ENCODE measurements around the gene CHCHD3.
"Not testable (repeated sequence)": the region's sequence is repeated elsewhere in the genome, so short reads cannot be mapped to it uniquely, and the experiment has no call there.

Gene CHCHD3

DNA sequence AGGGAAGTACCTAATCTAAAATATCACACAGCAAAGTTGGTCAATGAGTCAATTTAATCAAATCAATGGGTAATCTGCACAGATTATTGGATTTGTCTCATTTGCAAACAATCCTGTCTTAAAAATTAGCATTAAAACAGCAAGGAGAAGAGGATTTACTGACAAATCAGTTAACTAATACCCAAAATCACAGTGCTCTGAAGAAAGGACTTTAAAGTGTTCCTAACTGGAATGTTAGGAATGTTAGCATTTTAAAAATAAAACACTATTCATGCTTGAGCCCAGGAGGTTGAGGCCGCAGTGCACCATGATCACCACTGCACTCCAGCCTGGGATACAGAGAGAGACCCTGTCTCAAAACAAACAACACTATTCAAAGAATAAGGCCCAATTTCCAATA is 83.1 kb downstream of the CHCHD3 start:
- DNase-seq, result no peak

DNA sequence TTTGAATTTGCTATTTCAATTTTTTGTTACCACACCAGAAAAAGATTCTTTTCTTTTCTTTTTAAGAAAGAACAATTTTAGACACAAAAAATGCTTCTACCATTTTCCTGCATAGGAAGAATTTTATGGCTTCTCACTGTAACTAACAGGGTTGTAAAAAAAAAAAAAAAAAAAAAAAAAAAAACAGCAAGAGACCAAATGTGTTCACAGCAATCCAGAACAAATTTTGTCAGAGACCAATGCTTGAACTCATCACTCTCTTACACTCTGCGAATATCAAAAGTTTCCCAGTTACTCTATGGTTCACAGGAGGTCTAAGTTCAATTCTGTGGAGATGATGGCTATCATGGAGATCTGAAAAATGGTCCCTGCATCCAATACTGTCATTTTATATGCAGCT is 84.4 kb downstream of the CHCHD3 start:
- no peak for DNase-seq

DNA sequence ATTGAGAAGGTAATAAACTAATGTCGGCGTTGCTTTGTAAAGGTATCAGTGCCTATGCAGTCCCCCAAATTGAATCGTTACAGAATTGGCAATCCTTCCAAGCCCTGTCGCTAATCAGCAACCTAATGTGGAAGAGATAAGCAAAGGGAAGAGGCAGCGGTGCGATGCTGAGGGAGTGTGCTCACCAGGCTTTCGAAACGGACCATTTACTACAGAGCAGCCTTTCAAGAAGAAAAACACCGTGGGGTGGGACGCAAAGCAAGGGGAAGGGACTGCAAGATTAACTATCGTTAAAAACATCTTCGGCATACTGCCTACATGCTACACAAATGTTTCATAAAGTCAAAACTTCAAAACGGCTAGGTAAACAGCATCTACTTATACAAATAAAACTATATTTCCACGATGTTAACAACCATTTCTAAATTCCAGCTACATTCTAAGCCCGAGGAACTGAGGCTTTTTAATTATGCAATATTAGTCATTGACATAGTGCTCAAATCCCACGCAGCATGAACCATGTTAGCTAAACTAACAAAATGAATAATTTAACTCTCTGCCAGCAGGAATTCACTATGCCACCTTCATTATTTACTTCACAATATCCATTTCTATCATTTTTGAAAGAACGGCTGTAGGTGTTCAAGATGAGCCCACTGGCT is 85.2 kb downstream of the CHCHD3 start:
- DNase-seq, result no peak

DNA sequence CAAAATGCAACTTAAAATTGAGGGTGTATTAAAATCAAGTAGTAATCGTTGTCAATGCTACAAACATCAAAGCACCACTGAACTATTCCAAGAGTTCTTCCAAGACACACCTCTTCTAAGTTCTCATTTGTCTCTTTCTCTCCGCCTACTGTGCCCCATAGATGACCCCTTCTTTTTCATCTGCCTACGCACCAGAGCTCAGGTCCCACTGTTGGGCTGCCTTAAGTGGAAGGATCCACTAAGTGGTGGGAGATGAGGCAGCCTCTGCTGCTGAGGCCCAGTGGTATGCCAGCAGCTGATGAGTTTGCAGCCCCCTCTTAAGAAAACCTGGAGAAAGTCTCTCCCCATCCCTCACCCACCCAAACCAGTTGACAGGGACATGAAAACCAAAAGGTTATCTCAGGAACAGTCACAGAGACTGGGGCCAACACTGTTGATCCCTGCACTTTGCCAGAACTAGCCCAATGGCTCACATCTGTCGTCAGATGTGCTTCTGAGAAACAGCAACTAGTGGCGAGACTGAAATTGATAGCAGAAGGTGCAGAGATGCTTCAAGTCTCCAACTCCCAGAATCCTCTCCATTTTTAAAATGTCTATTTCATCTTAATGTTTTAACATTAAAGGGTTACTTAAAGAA is 88.4 kb downstream of the CHCHD3 start:
- no peak for DNase-seq

DNA sequence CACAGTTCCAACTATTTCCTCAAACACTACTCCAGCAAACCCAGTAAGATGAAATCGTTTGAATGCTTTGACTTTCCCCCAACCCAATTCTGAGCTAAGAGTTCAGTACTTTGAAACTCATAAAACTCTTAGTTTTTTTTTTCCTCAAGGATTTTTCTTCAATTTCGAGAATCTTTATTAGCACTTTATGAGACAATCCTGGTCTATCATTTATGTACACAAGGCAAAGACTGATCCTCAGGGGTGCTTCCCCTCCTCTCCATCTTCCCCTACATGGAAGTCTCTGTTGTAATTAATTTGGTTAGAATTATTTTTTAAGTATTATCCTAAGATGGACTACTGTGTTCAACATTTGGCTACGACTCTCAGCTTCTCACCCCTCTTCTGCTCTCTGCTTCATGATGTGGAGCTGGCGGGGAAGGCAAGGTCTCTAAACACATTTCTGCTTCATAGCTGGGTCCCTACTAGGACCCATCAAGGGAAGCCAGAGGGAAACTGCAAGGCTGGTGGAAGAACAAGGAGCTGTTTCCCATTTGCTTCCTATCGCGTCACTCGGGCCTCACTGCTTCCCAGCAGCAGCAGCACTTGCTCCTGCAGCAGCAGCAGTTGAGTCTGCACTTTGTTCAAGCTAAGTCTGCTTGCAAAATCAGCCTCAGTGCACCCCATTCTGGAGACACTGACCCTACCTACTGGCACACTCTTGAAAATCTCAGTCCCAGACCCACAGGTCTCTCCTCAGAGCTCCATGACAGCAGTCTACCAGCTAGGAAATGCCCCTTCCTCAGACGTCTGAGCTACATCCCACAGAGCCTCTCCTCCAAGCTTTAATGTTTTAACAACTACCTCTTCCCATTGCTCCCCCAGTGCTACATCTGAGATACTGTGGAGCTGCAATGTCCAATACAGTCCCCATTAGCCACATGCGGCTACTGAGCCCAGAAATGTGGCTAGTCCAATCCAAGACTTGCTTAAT is 90.0 kb downstream of the CHCHD3 start:
- DNase-seq, result no peak

DNA sequence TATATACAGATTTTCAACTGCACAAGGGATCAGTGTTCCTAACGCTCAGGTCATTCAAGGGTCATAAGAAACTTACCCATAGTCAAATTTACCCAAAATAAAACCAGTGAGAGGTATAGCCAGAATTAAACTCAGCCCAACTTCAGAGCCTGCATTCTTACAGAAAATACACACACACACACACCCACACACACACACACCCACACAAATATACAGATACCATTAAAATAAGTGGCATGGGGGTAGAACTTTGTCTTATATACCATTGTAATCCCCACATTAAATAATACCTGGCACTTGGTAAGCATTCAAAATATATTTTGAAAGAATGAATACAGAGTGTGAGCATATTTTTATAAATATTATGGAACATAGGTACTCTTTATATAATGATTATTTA is 93.8 kb downstream of the CHCHD3 start:
- no peak for DNase-seq

DNA sequence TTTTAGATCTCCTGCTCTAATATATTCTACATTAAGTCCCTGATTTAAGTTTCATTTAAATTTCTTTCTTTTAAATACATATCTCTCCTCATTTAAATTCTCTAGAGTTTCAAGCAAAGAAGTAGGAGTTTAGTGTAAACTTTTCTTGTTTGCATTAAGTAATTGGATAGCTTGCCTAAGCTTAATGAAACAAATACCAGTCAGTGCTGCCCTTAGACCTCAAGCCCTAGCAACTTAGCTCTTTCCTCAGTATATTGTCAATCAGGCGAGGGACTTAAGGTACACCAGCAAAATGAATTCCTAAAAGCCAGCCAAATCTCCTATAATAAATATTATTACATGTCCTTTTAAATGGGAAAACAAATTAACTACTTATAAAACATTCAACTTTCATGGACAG is 101.5 kb downstream of the CHCHD3 start:
- no peak for DNase-seq

DNA sequence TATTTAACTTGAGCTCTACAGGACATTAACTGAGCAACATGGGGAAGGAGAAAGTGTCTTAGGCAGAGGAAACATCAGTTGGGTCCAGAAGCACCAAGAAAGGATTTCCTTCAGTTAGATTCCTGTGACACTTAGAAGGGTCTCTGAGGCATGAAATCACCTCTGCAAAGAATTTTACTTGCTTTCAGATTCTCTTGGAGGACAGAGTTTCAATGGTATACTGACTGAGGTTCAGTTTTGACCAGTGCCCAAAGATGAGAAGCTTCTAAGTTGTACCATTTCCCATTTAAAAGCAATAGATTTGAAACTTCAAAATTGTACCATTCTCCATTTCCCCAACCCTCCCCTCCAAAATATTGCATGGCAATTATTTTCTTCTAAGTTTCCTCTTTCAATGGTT is 102.4 kb downstream of the CHCHD3 start:
- DNase-seq, result no peak

DNA sequence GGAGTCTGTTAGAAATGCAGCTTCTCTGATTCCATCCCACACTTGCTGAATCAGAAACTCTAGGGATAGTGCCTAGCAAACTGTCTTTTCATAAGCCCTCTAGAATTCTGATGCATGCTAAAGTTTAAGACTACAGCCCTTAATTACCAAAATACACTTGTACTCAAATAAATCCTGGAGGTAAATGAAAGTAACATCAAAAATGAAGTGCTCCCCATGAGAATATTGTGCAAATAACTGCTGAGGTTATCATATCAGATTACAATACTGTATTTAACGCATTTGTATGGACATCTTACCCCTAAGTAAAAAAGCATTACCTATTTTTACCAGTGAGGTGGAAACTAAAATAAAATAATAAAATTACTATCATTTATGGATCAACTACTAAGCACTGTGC is 104.7 kb downstream of the CHCHD3 start:
- no peak for DNase-seq

DNA sequence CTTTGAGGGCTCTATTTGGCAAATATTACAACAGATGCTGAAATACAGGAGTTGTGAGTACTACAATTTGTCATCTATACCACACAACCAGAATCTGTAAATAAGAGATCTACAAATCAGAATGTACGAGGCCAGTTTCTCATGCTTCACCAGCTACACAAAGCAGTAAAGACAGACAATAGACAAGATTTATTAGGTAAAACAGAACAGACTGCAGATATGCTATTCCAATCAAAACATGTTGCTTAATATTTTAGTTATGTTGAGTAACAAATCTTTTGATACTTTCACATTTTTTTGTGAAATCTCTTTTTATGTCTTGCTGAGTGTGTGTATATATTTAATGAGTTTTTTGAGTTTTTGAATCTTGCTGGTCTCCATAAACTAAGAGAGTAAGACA is 109.1 kb downstream of the CHCHD3 start:
- no peak for DNase-seq

DNA sequence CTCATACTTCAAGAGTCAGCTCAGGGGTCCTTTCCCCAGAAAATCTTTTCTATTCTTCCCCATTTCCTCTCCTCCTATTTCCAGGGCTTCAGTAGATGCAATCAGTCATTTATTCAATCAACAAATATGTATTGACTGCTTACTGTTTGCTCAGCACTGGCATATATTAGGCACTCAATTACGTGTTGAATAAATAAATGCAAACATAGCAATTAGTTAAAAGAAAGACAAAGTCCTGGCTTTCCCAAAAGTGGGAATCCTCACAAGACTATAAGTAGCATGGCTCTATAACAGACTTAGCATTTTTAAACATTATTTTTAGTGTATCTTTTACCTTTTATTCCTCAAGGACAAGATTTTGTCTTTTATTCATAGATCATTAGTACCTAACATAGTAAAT is 111.6 kb downstream of the CHCHD3 start:
- no peak for DNase-seq

DNA sequence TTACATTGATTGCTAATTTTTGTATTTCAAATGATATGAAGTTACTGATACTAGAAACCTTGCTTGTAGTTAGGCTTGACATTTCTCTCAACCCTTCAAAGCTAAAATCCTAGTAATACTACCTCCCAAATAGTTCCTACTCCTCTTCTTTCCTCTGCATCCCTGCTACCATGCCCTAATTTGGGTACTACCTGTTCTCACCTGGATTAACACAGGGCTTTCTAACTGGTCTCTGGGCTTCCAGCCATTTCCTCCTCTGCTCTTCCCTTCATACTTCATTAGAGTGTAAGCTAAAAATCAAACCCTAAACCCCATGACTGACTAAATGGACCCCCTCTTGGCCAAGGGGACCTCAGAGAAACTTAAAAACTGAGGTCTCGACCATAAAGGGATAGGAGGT is 112.4 kb downstream of the CHCHD3 start:
- DNase-seq, result no peak

DNA sequence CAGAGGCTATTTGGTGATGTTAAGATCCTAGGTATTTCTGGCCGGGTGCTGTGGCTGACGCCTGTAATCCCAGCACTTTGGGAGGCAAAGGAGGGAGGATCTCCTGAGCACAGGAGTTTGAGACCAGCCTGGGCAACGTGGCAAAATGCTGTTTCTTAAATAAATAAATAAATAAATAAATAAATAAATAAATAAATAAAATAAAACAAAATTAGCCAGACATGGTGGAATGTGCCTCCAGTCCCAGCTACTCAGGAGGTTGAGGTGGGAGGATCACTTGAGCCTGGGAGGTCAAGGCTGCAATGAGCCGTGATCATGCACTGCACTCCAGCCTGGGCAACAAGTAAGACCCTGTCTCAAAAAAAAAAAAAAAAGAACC is 114.4 kb downstream of the CHCHD3 start:
- DNase-seq, result not testable (repeated sequence)

DNA sequence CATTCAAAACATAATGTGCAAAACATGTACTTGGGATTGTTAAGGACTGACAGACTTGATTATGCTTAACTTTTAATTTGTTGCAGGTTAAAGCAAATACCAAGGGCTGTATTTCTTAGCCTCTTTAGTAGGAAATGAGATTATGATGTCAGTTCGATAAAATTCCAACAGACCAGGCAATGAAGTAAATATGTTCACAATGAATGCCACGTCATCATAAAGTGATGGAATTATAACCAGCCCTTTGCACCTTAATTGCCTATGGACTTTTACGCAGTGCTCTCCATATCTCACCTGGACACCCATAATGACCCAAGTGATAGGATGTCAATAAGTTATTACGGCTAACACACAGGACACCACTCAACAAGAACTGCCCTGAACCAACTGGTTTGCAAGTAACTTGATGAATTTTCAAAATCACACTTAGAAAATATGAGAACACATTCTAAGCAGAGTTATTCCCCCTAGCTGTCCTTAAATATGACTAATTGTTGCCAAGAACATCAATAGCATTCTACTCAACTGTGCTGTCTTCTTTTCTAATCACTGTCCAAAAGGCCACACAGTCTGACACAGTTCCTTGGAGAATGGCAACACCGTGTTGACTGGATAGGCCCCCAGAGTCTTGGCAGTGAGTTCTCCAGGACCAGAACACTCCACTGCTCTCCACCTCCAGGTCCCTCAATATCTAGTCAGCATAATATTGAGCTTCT is 115.0 kb downstream of the CHCHD3 start:
- no peak for DNase-seq

DNA sequence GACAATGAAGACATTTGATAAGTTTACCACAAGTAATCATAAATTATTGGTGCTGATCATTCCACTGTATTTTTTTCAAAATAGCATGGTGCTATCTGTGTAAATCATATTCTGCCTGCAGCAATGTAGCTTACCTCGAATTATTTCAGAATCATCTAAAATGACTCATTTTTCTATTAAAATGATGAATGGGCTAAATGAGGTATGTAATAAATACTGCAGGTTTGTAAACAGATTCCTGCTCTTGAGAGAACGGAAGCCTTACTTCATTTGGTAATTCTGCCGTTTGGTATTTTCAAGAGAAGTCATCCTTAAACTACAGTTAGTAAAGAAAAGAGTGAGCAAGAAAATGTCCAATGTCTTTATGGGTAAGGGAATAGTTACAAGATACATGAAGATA is 115.9 kb downstream of the CHCHD3 start:
- DNase-seq, result no peak

DNA sequence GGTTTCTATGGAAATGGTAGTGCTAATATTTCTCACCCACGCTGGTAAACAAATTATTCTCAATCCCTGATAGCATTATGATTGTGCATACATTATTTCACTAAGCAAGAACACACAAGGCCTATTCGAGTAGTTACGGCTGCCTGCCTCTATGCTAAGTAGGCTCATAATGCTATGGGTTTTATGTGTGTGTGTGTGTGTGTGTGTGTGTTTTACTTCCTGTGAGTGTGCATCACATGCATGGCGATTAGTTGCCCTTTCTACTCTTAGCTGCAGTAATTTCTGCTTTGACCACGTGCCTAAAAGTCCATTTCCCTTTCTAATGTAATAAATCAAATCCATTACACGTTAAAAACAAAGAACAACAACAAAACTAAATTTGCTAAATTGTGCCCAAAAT is 117.0 kb downstream of the CHCHD3 start:
- DNase-seq, result no peak

DNA sequence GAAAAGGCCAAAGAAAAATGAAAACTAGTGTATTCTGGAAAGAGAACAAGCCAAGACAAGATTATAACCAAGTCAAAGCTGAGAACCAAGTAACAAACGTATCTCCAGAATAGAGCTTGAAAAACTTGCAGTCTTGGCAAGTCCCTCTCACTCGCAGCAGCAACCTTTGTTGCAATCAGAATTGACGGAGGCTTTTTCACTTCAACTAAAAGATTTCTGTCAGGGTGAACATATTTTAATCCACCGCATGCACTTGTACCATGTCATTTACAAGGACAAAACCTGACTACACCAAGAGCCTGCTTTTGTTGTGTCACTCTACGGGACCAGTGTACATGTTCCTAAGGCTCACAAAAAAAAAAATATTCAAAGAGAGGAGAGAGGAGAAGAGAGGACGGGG is 122.0 kb downstream of the CHCHD3 start:
- no peak for DNase-seq

DNA sequence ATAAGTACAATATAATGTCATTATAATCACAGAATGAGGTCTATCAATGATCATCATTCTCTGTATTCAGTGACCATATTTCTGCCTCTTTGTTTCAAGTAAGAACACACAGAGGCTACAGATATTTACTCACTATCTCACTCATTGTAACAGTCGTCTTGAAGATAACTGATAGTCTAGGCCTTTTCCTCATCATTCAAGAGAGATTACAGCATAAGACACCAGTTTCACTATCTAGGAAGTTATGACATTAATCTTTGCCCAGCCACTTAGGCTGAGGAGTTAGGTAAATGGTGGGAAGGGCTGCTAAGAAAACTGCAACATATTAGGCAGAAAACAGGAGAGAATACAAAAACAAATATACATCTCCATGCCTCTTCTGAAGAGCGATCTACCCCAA is 125.3 kb downstream of the CHCHD3 start:
- no peak for DNase-seq

DNA sequence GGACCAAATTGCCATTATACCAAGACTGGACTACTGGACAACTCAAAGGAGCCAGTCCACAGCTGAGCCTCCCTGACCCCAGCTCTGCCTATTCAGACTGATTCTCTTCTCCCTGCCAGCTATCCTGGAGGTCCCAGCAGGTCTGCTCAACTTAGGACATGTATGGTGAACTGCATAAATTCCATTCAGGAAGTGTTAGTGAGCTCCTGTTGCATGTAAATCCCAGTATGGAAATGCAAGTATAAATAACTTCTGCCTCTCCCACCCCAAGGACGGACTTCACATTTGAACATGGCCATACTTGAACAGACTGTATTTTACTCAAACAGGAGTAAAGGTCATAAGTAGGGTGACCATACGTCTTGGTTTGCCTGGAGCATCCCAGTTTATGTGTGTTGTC is 128.4 kb downstream of the CHCHD3 start:
- DNase-seq, result no peak

DNA sequence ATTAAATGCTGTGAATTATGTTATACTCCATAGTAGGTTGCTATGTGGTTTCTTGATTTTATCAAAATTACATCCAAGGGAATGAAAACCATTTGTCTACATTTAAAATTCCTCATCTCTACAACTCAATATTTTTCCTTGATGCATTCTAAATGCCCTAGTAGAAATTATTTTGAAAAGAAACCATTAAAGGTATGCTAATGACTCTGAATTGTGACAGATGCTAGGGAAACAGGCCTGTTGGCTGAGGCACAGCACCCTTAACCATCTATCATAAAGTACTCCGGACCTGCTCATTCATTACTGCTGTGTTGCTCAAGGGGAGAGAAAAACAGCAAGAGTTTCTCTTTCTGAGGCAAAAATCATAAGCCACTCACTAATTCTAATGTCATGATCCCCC is 131.2 kb downstream of the CHCHD3 start:
- no peak for DNase-seq

DNA sequence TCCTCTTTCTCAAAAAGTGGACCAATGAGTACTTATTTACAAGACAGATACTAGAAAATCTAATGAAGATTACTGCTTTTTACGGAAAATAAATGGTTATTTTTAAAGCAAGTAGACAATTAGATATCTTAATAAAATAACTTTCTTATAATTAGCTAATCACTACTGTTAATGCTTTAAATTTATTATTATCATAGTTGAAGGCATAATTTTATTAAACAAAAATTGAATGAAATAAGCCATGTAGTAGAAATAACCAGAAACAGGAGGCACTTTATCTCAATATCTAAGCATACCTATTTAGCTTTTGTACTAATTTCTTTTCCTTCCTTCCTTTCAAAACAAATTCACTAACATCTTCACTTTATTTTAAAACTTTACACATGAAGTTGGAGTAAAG is 134.9 kb downstream of the CHCHD3 start:
- DNase-seq, result no peak

DNA sequence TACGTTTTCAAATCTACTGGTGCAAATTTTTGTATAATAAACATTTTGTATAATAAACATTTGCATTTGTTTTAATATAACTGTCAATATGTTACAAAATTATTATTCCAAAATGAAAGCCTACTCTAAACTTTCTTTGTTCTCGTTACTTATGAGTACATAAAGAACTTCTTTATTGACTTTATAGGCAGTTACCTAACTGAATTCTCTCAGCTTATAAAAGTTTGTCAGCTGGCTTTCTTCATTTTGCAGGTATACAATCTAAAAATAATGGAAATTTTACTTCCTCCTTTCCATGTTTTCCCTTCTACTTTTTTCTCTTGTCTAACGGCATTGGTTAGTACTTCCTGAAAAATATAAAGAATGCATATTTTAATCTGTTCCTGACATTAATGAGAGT is 137.1 kb downstream of the CHCHD3 start:
- no peak for DNase-seq

DNA sequence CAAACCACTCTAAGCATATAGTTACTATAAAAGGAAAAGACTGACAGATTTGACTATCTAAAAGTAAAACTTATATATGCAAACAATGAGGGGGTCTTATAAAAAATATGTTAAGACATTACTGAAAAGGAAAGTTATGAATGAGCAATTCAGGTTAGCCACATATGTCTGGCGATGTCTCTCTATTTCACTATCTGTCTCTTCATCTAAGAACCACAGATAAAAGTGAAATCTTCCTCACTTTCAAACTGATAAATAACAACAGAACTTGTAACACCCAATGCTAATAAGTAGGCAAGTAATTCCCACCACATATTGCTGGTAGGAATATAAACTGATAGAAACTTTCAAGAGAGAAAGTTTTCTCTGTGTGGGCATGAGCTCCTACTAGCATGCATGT is 138.2 kb downstream of the CHCHD3 start:
- no peak for DNase-seq
